Stimulated activated CD4-positive, alpha-beta T cell treated with anti-CD3 and anti-CD28 coated beads, Interleukin-12 subunit alpha, Interleukin-12 subunit beta, amount 100 ng/mL, for 48 hours (primary cell): ENCODE results near the gene GXYLT2.

ENCODE experiments used
- DNase-seq, 3 donors: peaks; one replicate each; pipeline ENCODE4 v3.0.0-alpha.2; 2020; ENCODE audit warnings: low read depth in 2 of 3, low spot score in 1 of 3

GXYLT2 gene

DNA sequence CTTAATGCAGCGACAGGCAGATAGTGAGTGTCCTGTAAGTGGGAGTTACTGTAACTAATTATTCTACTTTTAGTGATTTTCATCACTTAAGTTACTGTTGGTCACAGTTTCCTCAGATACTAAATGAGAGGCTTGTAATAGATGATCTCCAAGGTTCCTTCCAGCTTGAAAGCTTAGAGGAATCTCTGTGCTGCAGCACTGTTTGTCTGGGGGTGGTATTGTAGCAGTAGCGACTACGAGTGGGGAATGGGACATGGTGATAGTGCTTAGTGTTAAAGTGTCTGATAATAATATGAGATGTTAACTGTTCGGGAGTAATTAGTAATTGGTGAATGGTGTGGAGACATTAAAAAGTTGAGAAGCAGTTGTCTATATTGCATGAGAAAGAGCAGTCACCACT, 121.2 kb downstream of the GXYLT2 start:
- DNase-seq = no peak

DNA sequence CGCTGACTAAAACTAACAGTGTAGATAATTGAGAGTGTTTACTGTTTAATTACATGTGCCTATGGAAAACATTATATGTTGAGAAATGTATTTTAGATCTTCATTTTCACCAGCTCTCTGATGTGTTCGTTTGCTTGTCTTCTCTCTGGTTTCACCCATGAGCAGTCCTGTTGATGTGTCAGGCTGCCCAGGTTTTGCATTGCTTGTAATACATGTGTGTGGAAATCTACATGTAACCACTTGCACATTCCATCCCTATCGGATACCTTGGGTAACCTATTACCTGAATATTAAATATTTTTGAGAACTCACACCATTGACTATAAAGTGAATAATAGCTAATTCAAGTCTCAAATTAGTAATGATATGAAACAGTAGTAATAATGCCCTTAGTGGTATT, 121.9 kb downstream of the GXYLT2 start:
- no peak for DNase-seq

DNA sequence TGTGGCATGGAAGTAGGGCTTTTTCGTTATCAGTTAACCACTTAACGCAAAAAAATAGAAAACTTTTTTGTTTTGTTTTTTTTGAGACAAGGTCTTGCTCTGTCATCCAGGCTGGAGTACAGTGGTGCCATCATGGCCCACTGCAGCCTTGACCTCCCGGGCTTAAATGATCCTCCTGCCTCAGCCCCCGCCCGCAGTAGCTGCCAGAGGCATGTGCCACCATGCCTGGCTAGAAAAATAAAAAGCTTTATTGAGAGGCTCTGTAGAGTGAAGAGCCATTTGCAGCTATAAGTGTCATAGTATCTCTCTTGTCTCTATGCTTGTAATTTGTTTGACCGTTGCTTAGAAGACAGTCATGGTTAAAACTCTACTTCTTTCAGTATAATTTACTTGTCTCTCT, 122.3 kb downstream of the GXYLT2 start:
- DNase-seq = no peak

DNA sequence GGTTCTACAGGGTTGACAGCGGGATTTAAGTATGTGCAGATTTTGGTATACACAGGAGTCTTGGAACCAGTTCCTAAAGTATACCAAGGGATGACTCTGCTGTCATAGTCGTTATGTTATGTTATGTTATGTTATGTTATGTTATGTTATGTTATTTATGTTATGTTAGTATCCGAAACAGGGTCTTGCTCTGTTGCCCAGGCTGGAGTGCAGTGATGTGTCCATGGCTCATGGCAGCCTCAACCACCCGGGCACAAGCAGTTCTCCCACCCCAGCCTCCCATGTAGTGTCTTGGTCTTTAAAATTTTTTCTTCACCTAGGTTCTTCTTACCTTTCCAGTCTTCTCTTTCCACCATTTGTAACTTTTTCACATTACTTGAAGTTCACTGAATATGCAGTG, 130.5 kb downstream of the GXYLT2 start:
- DNase-seq = no peak

DNA sequence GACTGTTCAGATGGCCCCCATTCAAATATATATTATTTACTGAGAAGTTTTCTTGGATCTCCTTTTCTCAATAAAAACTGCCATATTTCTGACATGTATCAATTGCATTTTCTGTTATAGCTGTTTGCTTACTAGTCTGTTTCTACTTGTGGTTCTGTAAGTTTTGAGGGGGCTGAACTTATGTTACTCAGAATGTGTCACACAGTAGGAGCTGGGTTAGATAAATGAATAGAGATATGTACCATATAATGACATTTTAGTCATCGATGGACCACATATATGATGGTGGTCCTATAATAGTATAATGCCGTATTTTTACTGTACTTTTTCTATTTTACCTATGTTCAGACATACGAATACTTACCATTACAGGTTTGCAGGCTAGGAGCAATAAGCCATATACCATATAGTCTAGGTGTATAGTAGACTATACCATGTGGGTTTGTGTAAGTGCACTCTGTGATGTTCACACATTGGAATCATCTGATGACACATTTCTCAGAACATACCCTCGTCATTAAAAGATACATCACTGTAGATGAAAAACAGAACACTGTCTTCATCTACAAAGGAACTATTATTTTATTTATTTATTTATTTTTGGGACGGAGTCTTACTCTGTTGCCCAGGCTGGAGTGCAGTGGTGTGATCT, 131.1 kb downstream of the GXYLT2 start:
- DNase-seq = no peak

DNA sequence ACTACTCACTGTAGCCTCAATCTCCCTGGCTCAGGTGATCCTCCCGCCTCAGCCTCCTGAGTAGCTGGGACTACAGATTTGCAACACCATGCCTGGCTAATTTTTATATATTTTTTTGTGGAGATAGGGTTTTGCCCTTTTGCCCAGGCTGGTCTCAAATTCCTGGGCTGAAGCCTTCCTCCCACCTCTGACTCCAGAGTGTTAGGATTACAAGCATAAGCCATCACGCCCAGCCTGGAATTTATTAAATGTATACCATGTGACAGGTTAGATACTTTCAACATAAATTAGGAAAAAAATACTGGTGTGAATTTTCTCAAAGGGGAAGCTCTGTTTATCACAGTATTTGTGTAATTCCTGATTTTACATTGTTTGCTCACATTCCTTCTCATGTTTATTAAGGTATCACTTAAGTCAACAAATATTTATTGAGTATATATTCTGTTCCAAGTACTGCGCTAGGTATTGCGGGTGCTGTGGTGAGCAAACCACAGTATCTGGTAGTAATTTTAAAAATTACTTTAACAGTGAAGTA, 133.5 kb downstream of the GXYLT2 start:
- DNase-seq = no peak

DNA sequence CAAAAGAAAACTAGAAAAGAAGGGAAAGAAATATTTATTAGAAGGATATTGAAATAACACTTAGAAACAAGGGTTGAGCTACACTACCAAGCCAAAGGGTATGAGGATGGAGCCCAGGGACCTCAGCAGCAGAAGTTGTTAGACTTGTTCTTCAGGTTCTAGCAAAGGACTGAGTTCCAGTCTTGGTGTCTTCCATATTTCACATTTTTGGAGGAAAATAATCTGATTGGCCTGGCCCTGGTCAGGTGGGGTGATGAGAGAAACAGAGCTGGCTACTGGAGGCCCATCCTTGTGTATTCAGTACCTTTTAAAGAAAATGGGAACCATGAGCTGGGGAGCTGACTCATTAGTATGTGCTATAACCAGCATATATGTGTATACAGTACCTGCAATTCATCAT, 137.0 kb downstream of the GXYLT2 start:
- DNase-seq = no peak

DNA sequence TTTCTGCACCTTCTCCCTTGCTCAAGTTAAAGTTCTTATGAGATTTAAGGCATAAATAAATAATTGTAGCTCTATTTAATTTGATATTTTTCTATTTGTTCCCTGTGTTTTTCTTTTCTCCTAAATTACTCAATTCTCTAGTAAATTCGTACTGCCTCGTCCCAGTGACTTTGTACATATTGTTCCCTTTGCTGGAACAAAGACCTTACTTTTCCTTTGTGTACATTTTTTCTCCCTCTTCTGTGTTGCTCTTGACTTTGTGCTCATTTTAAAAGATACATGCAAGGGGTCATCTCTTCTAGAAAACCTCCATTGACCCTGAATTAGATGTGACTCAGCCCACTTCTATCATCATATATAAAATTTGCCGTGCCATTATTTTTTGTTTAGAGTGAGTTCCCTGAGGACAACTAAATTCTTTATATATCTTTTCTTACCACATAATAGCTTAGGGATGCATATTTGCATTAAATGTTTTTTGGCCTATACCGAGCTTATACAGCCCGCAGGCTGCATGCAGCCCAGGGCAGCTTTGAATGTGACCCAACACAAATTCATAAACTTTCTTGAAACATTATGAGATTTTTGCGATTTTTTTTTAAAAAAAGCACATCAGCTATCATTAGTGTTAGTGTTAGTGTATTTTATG, 138.4 kb downstream of the GXYLT2 start:
- no peak for DNase-seq
